Measurements from ENCODE around the gene CTSF.

Gene CTSF

GRCh38 chr11:66532784-66533183 lies 35.6 kb downstream of the CTSF start:
- DNase-seq (ENCODE audit: low read depth in 2 of 2) = no peak

- DNase-seq (ENCODE audit: low read depth in 2 of 2) = no peak
These were observed 36.6 kb downstream of the CTSF start for GRCh38 chr11:66531841-66532240.

GRCh38 chr11:66530927-66531709 lies 37.3 kb downstream of the CTSF start:
- DNase-seq (ENCODE audit: low read depth in 2 of 2) = no peak

GRCh38 chr11:66529655-66530054 lies 38.8 kb downstream of the CTSF start:
- no peak for DNase-seq (ENCODE audit: low read depth in 2 of 2)

GRCh38 chr11:66529069-66529468 lies 39.3 kb downstream of the CTSF start:
- no peak for DNase-seq (ENCODE audit: low read depth in 2 of 2)

- DNase-seq (ENCODE audit: low read depth in 2 of 2) = no peak
These were observed 43.9 kb downstream of the CTSF start for GRCh38 chr11:66524304-66525040.

GRCh38 chr11:66523611-66524010 lies 44.8 kb downstream of the CTSF start:
- DNase-seq (ENCODE audit: low read depth in 2 of 2) = no peak
